ENCODE measurements around the gene NUDT15.

NUDT15 gene

GRCh38 chr13:48086272-48086671 is 48.7 kb downstream of the NUDT15 start (continued):
- TF ChIP-seq ZNF133 (tag by site-specific recombination; IDR thresholded peaks at IDR 0.05) (no peak), ZNF280C (tag by site-specific recombination; IDR thresholded peaks at IDR 0.05) (no peak)

GRCh38 chr13:48093588-48093987 is 56.1 kb downstream of the NUDT15 start:
- POLR2A ChIA-PET = no interaction called here
- CTCF ChIA-PET = interaction anchor here (1.0 to 2.1 kb wide), 5 partner anchors 12 to 401 kb away, joined by 3 to 8 read pairs (median 4); no protein-coding TSS in a partner anchor
- 0 out of 2 replicates have a peak, but pooled peaks cover 4% of the 10 kb centered on the region for H3K4me1 ChIP-seq (ENCODE audit: control insufficient read depth, insufficient read depth, low read length)
- H3K36me3 ChIP-seq (ENCODE audit: control insufficient read depth in 2 of 2, insufficient read depth in 1 of 2, low read length in 2 of 2) = no peaks in the 10 kb centered on the region; a peak in 1 of 3 replicates
- peak overlapping the region; percentile 97 for H3K4me3 ChIP-seq (ENCODE audit: low read depth, low read length)
- TF ChIP-seq ZNF132 (tag by site-specific recombination; IDR thresholded peaks at IDR 0.05; ENCODE audit: borderline replicate concordance) = no peak
- no peak for TF ChIP-seq ZNF23 (tag by site-specific recombination; IDR thresholded peaks at IDR 0.05; ENCODE audit: borderline replicate concordance)
- no peak for TF ChIP-seq ZSCAN23 (tag by site-specific recombination; IDR thresholded peaks at IDR 0.05)
- TF ChIP-seq PRDM10 (tag by site-specific recombination; IDR thresholded peaks at IDR 0.05) = no peak
- no peak for TF ChIP-seq ZNF184 (tag by site-specific recombination; IDR thresholded peaks at IDR 0.05)
- no peak for TF ChIP-seq ZNF837 (tag by site-specific recombination; IDR thresholded peaks at IDR 0.05)
- TF ChIP-seq ZNF555 (tag by site-specific recombination; conservative IDR thresholded peaks at IDR 0.05) = no peak
- TF ChIP-seq ZSCAN16 (tag by site-specific recombination; IDR thresholded peaks at IDR 0.05) = no peak
- TF ChIP-seq ZNF19 (tag by site-specific recombination; IDR thresholded peaks at IDR 0.05; ENCODE audit: low read depth) = no peak
- no peak for TF ChIP-seq ZNF473 (tag by site-specific recombination; IDR thresholded peaks at IDR 0.05)
- TF ChIP-seq, protein P1, sequence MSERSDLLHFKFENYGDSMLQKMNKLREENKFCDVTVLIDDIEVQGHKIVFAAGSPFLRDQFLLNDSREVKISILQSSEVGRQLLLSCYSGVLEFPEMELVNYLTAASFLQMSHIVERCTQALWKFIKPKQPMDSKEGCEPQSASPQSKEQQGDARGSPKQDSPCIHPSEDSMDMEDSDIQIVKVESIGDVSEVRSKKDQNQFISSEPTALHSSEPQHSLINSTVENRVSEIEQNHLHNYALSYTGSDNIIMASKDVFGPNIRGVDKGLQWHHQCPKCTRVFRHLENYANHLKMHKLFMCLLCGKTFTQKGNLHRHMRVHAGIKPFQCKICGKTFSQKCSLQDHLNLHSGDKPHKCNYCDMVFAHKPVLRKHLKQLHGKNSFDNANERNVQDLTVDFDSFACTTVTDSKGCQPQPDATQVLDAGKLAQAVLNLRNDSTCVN (tag by site-specific recombination; optimal IDR thresholded peaks at IDR 0.05) = no peak
- TF ChIP-seq ZNF37A (tag by site-specific recombination; IDR thresholded peaks at IDR 0.05) = no peak
- no peak for TF ChIP-seq SP2 (tag by site-specific recombination; IDR thresholded peaks at IDR 0.05)
- no peak for TF ChIP-seq ZNF701 (tag by site-specific recombination; IDR thresholded peaks at IDR 0.05)
- TF ChIP-seq SCRT1 (tag by site-specific recombination; IDR thresholded peaks at IDR 0.05; ENCODE audit: borderline replicate concordance) = no peak
- TF ChIP-seq ZBTB48 (tag by site-specific recombination; IDR thresholded peaks at IDR 0.05) = no peak
- no peak for TF ChIP-seq ZNF518A (tag by site-specific recombination; conservative IDR thresholded peaks at IDR 0.05; ENCODE audit: low read depth)
- no peaks in the 10 kb centered on the region for H3K9me3 ChIP-seq (ENCODE audit: control insufficient read depth, insufficient read depth, low read depth, low read length)
- H3K27ac ChIP-seq (ENCODE audit: extremely low read depth, low read depth, low read length) = no peak overlapping the region
